ENCODE measurements around the gene MUCL1.
"Not testable (repeated sequence)": the region's sequence is repeated elsewhere in the genome, so short reads cannot be mapped to it uniquely, and the experiment has no call there.

MUCL1 gene, protein sequence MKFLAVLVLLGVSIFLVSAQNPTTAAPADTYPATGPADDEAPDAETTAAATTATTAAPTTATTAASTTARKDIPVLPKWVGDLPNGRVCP

DNA sequence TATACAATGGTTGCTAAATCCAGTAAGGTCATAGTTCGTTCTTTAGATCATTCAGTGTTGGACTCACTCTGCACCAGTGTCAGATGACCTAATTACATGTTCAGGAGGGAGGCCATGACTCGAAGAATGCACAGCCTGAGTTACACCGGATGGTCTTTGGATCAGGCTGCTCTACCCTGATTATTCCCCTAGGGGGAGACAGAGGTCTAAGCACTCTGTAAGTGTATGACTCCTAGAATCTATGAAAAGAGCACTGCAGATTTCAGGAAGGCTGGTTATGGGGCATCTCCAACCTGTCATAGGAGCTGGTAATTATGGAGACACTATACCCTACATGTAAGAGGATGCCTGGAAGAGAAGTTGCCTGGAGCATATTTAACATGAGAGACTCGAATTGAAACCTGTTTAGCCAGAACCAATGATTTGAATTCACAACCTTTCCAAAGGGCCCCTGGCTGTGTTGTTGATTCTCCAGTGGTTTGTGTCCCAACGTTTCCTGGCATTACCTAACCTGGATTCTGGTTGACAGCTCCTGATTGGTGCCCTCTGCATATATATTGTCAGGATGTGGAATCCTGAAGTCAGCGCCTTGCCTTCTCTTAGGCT, at the start of gene MUCL1:
MUCL1 (plus strand) TSS at position 584 of the 606 bp plus-strand sequence. CDS start 67 bp downstream, outside the sequence.
- peak; percentile 51 to 63 for DNase-seq (ENCODE audit: low read depth in 2 of 2)

DNA sequence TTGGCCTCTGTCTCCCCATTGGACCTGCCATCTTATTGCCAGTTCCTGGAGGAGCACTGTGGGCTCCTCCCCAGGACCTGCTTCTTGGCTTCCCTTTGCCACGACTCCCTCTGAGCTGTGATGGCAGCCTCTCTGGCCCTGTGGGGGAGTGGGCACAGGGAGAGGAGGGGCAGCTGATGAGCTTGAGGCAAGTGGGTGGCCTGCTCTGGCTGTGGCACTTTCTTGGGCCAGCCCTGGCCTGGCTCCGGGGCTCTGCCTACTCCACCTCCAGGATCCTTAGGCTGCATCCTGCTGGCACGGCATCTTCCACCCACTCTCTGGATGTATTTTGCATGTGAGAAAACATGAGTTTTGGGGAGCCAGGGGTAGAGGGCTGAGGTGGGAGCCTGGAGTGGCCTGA, 32.6 kb upstream of the MUCL1 start:
- no peak for DNase-seq (ENCODE audit: low read depth in 2 of 2)

DNA sequence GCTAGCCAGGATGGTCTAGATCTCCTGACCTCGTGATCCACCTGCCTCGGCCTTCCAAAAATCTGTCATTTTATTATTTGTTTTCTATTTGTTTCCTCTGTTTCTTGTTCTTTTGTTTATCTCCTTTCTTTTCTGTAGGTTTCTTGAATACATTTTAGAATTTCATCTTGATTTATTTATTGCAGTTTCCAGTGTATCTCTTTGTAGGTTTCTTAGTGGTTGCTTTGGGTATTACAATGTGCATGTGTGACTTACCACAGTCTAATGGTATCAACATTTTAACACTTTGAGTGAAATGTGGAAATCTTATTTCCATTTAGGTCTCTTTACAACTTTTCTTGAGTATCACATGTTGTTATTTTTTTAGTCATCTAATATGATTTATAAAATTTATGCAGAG, 29.9 kb upstream of the MUCL1 start:
- no peak for DNase-seq (ENCODE audit: low read depth in 2 of 2)

DNA sequence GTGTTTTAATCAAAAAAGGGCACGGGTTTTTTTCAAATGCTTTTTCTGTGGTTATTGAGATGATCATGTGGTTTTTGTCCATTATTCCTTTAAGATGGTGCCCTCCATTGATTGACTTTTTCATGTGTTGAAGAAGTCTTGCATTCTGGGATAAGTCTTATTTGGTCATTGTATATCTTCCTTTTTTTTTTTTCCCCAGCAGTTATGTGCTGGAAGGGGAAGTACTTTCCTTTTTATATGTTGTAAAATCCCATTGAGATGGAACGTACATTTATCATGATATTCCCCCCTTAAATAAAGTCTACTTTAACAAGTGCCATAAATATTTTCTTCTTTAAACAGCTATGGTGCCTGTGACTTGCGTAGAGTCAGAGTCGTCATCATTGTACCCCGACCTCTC, 24.8 kb upstream of the MUCL1 start:
- DNase-seq (ENCODE audit: low read depth in 2 of 2), result no peak

DNA sequence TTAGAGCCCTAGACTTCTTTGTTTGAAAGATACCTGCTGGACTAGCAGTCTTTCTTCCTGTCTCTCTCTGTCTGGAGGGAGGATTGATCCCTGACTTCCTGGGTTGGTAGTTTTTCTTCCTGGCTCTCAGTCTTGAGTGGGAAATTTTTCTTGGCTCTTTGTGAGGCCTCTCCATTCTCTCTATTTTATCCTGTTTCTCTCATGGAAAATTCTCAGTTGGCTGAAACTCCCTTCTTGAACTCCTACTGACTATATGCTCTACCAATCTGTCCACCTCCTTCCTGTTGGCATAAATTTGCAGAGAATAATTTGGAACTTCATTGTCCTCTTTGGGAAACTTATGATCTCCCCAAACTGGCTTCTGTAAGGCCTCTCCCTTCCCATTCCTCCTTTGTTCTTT, 24.1 kb upstream of the MUCL1 start:
- no peak for DNase-seq (ENCODE audit: low read depth in 2 of 2)

DNA sequence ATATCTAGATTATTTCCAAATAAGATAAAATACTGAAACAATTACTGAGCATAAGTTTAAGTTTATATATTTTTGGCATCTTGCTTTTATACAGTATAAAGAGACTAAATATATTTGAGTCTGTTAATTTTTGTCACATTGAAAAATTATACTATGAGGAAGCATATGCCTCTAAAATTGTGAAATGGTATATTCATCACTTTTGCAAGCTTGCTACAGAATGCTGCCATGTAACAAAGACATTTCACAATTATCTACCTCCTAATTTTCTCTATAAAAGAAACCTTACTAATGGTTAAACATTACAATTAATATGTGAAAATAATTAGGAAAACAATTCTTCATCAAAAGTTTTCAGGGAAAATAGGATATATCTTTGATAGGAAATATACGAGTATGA, 22.7 kb upstream of the MUCL1 start:
- DNase-seq (ENCODE audit: low read depth in 2 of 2), result no peak

DNA sequence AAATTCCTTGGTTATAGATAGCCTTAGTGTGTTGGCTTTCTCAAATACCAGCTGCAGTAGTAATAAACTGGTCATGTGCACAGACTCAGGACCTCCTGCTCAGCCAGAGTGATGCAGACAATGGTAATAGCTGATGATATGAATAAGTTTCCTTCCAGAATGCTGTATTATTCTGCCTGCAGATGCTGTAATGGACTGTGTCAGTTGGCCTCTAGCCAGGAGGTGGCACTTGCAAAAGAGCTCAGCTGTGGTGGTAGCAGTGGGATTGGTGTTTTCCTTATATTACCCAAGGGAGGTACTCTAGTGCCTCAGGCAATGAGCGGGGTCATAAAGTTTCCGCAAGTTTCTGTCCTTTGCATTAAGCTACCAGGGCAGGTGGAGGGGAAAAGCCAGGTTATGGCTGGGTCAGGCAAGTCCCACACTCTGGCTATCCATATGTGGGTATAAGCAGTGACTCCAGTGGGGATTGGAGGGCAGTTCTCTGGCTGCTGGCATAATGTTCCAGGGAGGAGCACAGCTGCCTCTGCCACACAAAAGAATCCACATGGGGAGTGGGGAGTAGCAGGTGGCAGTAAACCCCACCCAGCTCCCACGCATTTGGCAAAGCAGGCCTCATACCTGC, 14.0 kb upstream of the MUCL1 start:
- DNase-seq (ENCODE audit: low read depth in 2 of 2), result no peak

DNA sequence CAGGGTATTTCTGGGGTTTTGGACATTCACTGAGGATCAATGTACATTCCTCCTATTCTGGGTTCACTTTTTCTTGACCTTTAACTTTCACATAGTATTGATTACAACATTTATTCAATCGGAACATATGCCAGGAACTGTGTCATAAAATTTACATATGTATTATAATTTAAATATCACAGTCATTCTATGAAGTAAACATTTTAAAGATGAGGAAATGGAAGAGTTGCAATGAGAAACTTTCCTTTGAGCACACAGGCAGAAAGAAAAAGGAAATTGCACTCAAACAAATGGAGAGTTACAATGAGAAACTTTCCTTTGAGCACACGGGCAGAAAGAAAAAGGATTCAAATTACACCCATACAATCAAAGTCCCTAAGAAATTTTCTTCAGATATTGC, 3.1 kb downstream of the MUCL1 start:
- DNase-seq (ENCODE audit: low read depth in 2 of 2), result no peak

DNA sequence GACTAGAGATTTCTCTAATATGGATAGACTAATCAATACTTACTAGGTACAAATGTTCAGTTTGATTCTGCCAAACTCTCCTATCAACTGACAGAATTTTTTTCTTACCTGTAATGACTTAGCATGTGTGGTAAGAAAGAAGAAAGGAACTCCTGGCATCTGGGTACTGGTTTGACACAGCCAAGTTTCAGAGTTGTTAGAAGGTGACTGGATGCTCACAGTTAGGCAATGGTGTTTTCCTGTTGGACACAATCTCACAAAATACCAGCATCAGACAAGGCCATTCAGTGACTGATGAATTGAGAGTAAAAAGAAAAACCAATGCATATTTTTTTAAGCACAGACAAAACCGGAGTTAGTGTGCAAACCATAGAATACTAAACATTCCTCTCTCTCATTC, 4.2 kb downstream of the MUCL1 start:
- no peak for DNase-seq (ENCODE audit: low read depth in 2 of 2)

DNA sequence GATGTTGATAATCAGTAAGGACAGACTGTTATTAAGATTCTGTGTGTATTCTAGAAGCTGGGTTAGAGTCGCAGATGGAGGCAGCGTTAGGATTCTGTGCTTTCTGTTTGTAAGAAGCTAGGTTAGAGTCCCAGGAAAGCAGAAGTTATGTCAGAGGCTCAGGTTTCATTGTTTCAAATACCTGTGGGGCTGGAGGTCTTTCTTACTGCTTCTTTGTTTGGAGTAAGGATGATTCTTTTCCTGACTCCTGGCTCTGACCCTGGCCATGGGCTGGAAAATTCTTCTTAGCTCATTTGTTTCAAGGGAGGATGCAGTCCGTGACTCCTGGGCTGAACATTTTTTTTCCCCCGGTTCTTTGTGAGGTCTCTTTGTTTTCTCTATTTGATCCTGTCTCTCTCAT, 5.2 kb downstream of the MUCL1 start:
- no peak for DNase-seq (ENCODE audit: low read depth in 2 of 2)

DNA sequence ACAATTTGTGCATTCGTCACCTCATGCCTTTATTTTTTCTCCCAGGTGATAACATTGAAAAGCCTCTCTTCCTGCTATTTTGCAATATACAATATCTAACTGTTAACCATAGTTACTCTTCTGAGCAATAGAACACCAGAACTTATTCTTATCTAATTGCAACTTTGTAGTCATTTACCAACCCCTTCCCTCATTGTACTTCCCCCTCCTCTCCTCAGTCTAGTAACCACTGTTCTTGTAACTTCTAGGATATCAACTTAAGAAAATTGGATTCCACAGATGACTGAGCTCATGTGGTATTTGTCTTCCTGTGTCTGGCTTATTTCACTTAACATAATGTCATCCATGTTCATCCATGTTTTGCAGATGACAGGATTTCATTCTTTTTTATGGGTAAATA, 7.6 kb downstream of the MUCL1 start:
- DNase-seq (ENCODE audit: low read depth in 2 of 2), result no peak

DNA sequence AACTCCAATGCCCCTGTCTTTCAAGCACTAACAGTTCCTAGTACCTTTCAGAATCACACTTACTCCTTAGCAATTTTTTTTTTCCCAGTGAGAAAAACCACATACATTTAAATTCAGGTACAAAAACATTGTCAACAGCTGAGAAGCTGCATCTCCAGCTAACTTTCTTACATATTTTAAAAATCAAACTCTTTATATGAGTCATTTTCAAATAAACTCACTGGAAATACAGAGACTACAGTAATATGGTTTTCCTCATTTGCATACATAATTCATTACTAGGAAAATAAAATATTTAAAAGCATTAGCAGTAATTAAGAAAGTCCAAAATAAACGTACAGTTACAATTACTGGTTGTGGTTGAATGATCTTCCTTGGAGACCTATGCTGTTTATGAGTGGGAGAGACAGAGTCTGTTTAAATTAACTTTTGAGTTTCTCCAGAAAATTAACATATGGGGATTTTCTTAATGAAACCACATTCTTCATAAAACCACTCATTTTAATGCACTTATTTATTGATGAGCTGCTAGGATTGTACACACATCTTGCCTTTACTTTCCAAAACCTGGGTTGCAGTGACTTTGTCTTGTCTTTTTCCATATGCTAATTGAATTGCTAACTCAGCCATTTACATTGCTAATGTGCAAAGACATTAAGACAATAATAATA, 9.8 kb downstream of the MUCL1 start:
- DNase-seq (ENCODE audit: low read depth in 2 of 2), result no peak

DNA sequence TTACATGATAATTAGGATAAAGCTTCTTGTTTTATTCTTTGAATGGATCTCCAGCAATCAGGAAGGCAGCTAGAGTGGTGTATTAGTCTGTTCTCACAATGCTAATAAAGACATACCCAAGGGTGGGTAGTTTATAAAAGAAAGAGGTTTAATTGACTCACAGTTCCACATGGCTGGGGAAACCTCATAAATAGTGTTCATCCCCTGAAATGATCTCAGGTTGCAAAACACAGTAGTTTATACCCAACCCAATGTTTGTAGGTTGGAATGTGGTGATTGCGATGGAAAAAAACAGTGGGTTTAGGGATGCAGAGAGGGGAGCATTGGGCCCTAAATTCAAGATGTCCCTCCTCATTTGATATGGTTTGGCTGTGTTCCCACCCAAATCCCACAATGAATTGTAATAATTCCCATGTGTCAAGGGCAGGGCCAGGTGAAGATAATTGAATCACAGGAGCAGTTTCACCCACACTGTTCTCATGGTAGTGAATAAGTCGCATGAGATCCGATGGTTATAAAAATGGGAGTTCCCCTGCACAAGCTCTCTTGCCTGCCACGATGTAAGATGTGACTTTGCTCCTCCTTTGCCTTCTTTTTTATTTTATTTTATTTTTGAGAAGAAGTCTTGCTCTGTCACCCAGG, 11.5 kb downstream of the MUCL1 start:
- DNase-seq (ENCODE audit: low read depth in 2 of 2), result no peak

DNA sequence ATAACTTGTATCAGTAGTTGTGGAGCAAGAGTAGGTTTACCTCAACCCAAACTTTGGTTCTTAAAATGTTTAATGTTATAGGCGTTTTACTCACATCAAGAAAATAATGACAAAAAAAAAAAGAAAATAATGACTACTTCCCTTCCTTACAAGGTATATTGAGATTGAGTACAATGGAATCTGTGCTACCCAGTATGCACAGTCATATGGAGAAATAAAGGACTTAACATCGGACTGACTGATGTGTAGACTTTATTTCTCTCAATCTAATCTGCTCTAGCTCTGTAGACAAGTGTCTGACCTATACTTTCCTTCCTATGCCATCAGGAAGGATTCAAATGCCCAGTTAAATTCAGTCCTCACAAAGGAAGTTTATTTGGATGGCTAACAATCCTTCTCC, 14.4 kb downstream of the MUCL1 start:
- no peak for DNase-seq (ENCODE audit: low read depth in 2 of 2)

DNA sequence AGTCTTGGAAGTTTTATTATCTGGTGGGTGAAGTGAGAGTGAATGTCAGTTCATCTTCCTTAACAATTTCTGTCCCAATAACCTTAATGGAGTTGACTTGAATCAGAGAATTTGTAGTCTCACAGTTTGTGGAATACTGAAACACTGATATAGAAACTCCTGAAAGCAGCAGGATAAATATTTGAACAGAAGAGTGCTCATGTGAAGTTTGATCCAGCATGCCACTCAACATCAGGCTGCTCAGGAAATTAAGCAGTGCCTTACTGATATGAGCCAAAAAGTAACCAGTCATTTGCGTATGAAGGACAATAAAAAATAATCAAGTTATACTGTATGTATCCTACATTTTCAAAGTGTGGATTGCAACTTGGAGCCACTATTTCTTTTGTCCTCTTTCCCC, 15.7 kb downstream of the MUCL1 start:
- no peak for DNase-seq (ENCODE audit: low read depth in 2 of 2)

DNA sequence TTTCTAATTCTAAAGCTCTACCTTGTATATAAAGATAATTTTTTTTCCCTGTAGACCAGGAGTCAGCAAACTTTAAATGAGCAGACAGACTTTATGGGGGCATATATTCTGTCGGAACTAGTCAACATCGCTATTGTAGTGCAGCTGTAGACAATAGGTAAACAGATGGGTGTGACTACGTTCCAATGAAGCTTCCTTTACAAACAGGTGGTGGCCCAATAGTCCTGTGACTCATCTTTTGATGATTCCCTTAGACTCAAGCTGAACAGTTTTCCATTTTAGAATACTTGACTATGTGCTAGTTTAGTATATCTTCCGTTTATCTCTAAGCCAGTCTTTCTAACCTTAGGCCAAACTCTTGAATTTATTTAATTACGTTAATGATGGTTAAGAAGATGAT, 16.3 kb downstream of the MUCL1 start:
- no peak for DNase-seq (ENCODE audit: low read depth in 2 of 2)

DNA sequence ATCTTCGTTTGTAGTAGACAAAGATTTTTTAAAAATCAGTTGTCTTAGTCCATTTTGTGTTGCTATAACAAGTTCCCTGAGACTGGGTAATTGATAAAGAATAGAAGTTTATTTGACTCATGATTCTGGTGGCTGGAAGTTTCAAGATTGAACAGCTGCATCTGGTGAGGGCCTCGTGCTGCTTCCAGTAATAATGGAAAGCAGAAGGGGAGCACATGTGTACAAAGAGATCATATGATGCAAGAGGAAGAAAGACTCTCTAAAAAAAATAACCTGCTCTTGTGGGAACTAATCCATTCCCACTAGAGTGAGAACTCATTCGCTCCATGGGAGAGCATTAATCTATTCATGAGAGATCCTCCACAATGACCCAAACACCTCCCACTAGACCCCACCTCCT, 24.8 kb downstream of the MUCL1 start:
- DNase-seq (ENCODE audit: low read depth in 2 of 2), result no peak

DNA sequence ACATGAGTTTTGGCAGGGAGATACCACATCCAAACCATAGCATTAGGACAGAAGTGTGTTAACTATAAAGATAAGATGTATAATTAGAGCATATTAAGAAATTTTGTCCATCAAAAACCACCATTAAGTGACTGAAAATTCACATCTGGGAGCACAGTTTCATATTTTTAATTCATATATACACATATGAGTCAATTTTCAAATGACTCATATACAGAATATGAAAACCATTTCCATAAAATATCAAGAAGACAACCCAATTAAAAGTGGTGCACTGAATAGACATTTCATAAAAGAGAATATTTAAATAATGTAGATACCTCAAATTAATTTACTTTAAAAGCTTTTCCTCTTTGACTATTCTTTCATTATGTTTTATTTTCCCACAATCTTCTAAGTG, 25.3 kb downstream of the MUCL1 start:
- no peak for DNase-seq (ENCODE audit: low read depth in 2 of 2)

DNA sequence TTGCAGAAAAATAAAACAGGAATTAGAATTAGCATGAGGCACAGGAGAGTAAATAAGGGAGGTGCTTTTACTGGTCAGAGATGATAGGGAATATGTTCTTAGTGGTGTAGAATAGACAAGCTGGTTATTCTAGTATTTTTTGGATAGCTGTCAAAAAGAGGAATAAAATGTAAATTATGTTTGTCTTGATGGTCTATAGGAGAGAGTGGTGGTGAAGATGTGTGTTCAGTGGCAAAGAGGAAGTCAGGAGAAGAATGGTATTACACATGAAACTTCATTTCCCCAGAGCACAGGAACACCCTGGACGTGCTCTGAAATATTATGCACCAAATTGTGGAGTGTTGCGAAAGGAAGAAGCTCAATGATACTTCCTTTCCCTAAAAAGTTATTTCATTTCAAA, 27.8 kb downstream of the MUCL1 start:
- DNase-seq (ENCODE audit: low read depth in 2 of 2), result no peak

DNA sequence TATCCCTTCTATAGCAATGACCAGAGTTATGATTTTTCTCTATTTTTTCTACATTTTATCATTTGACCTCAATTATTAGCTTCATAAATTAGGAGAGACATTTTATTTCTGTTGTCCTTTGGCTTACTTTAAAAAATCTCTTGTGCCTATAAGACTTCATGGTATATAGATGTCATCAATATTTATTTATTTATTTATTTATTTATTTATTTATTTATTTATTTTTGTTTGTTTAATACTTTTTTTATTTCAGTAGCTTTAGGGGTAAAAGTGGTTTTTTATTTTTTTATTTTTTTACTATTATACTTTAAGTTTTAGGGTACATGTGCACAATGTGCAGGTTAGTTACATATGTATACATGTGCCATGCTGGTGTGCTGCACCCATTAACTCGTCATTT, 28.3 kb downstream of the MUCL1 start:
- DNase-seq (ENCODE audit: low read depth in 2 of 2), result not testable (repeated sequence)

DNA sequence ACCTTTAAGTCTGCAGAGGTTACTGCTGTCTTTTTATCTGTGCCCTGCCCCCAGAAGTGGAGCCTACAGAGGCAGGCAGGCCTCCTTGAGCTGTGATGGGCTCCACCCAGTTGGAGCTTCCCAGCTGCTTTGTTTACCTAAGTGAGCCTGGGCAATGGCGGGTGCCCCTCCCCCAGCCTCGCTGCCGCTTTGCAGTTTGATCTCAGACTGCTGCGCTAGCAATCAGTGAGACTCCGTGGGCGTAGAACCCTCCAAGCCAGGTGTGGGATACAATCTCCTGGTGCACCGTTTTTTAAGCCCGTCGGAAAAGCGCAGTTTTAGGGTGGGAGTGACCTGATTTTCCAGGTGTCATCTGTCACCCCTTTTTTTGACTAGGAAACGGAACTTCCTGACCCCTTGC, 34.1 kb downstream of the MUCL1 start:
- not testable (repeated sequence) for DNase-seq (ENCODE audit: low read depth in 2 of 2)

DNA sequence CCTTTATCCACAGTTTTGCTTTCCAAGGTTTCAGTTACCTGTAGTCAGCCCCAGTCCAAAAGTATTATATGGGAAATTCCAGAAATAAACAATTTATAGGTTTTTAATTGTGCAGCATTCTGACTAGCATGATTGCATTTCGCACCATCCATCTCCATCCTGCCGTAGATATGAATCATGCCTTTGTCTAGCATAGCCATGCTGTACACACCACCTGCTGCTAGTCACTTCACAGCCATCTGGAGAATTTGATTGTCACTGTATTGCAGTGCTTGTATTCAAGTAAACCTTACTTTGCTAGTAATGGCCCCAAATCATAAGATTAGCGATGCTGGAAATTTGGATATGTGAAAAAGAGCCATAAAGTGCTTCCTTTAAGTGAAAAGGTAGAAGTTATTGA, 36.0 kb downstream of the MUCL1 start:
- DNase-seq (ENCODE audit: low read depth in 2 of 2), result no peak
